ENCODE measurements around the gene PTTG1.

Gene PTTG1

GRCh38 chr5:160470437-160471361, 49.0 kb downstream of the PTTG1 start:
- no peak for DNase-seq (ENCODE audit: low read depth in 2 of 3, low spot score in 1 of 3)

GRCh38 chr5:160471761-160472160, 50.1 kb downstream of the PTTG1 start:
- no peak for DNase-seq (ENCODE audit: low read depth in 2 of 3, low spot score in 1 of 3)

GRCh38 chr5:160472482-160472881, 50.8 kb downstream of the PTTG1 start:
- no peak for DNase-seq (ENCODE audit: low read depth in 2 of 3, low spot score in 1 of 3)

GRCh38 chr5:160473681-160474080, 52.0 kb downstream of the PTTG1 start:
- DNase-seq (ENCODE audit: low read depth in 2 of 3, low spot score in 1 of 3), result no peak

- DNase-seq (ENCODE audit: low read depth in 2 of 3, low spot score in 1 of 3), result no peak
These were observed 52.4 kb downstream of the PTTG1 start for GRCh38 chr5:160474084-160474483.

- no peak for DNase-seq (ENCODE audit: low read depth in 2 of 3, low spot score in 1 of 3)
These were observed 54.3 kb downstream of the PTTG1 start for GRCh38 chr5:160475864-160476438.

- no peak for DNase-seq (ENCODE audit: low read depth in 2 of 3, low spot score in 1 of 3)
These were observed 55.8 kb downstream of the PTTG1 start for GRCh38 chr5:160477266-160477970.

- no peak for DNase-seq (ENCODE audit: low read depth in 2 of 3, low spot score in 1 of 3)
These were observed 56.5 kb downstream of the PTTG1 start for GRCh38 chr5:160478163-160478562.
